GM13976 (cell line): ENCODE data around the gene SLC25A21.
"Not testable (repeated sequence)": the region's sequence is repeated elsewhere in the genome, so short reads cannot be mapped to it uniquely, and the experiment has no call there.

Experiments used
- DNase-seq: peaks from one replicate; pipeline ENCODE4 v3.0.0; 2012; ENCODE audit warnings: low spot score
- in situ Hi-C: fragments of 300-500 bp; cut with MboI; formaldehyde crosslinking; loops from one replicate; pipeline ENCODE4 v1.12.0; 2022; ENCODE audit warnings: low sequenced_read_pairs, mixed read lengths, inconsistent platforms; ENCODE audit not compliant: unreplicated experiment
- TF ChIP-seq, protein P1 (sequence below): IDR thresholded peaks from 2 replicates; pipeline ENCODE4 v1.5.1; 2012; ENCODE audit warnings: borderline replicate concordance, mild to moderate bottlenecking; ENCODE audit not compliant: insufficient read depth; ENCODE audit errors: extremely low read depth, missing control alignments, control extremely low read depth

Gene SLC25A21

DNA sequence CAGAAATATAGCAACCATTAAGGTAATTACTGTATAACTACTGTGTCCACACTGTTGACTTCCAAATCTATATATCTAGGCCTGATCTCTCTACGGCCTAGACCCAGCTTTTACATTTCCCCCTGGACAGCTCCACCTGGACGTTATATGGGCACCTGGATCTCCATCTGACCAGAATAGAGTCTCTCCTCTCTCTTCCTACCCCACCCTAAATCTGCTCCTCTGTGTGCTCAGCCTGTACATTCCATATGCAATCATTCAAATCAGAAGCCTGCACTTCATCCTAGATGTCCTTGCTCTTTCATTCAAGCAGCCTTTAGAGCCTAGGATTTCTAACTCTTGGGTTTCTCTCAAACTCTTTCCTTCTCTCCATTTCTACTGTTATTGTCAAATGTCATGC is 255.7 kb downstream of the SLC25A21 start:
- in situ Hi-C loops: no loop called here
- no peak for DNase-seq
- TF ChIP-seq, protein P1, sequence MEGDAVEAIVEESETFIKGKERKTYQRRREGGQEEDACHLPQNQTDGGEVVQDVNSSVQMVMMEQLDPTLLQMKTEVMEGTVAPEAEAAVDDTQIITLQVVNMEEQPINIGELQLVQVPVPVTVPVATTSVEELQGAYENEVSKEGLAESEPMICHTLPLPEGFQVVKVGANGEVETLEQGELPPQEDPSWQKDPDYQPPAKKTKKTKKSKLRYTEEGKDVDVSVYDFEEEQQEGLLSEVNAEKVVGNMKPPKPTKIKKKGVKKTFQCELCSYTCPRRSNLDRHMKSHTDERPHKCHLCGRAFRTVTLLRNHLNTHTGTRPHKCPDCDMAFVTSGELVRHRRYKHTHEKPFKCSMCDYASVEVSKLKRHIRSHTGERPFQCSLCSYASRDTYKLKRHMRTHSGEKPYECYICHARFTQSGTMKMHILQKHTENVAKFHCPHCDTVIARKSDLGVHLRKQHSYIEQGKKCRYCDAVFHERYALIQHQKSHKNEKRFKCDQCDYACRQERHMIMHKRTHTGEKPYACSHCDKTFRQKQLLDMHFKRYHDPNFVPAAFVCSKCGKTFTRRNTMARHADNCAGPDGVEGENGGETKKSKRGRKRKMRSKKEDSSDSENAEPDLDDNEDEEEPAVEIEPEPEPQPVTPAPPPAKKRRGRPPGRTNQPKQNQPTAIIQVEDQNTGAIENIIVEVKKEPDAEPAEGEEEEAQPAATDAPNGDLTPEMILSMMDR: no peak

DNA sequence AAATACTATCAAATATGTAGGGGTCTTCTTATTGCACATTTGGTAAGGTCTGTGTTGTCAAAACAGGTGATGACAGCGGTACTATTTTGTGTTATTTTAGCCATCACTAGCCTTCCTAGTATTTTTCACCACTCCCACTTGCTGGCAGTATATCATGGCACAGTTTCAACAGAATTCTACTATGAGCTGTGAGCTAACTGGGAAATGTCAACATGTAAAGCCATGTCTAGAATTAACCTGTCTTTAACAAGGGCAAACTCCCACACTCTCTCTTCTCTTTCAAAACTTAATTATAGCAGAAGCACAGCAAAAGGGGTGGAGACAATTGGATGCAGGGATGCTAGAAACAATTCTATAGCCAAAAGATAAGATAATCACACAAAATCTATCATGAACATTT is 257.3 kb downstream of the SLC25A21 start:
- TF ChIP-seq, protein P1: no peak
- in situ Hi-C loops: no loop called here
- no peak for DNase-seq

DNA sequence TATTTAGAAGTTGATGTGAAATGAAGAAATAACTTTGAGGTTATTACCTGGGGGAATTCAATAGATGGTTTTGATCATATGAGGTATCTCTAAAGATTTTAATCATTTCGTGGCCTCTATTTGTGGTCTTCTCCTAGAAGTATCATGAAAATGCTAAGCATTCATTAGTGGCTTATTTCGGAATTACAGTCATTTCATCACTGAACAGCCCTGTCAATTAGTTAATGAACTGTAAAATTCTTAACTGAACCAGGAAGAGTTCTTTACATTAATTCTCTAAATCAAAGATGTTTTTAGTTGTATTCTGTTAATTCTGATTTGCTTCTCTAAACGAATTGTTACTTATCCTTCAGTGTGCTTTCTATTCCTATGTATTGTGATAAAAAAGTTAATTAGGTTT is 261.8 kb downstream of the SLC25A21 start:
- DNase-seq: no peak
- TF ChIP-seq, protein P1: no peak
- in situ Hi-C loops: no loop called here

DNA sequence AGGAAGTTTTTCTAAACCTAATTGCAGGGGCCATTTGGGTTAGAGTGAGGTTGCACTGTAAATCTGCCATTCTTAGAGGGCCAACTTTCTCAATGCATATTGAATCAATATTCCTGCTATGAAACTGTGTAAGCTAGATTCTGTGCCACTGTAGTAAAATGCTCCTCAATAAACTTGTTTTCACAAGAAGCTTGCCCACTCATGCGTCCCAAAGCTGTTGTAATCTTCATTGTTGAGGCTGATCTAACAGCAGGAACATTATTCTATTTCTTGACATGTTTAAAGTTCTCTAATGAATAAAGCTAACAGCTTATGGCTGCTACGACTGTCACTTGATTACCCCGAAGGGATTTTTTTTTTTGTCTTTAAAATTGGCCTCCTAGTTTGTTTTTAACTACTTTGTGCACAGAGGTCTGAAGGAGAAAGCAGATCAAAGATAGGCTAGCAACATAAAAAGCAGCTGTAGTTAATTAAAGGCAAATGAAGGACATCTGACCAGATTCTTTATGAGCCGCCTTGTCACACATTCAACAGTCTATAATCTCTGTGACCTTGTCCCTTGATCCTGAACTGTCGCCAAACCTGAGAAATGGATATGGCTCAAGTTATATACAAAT is 267.0 kb downstream of the SLC25A21 start:
- in situ Hi-C loops: no loop called here
- TF ChIP-seq, protein P1: no peak
- no peak for DNase-seq

DNA sequence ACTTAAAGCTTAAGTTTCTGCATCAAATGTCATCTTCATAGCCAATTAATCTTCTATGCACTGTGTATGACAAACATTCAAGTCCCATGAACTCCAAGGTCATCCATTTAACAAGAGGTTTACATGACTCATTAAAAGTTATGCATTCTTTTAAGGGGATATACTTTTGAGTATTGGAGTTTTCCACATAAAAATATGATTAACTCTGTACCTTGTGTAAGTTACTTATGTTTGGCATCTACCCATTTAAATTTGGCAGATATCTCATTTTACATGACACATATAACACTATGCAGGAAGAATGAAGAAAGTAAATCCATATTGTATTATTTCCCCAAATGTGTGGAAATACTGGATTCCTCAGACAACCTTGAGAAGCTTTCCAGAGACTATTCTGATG is 270.5 kb downstream of the SLC25A21 start:
- no peak for DNase-seq
- in situ Hi-C loops: no loop called here
- TF ChIP-seq, protein P1: no peak

DNA sequence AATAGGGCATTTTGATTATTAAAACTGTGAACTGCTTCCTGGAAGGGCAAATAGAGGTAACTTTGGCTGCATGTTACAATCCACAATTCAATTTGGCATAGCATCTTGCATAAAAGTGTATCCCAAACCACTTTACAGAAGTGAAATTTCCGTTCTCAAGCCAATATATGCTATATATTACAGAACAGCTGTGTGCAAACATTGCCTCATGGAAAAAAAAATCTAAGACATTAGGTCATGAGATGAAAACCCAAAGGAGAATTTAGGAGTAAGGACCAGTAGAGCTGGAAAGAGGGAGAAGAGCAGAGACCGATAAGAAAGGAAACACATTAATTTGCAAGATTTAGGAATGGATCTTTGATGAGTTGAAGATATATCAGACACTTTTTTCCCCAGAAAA is 271.6 kb downstream of the SLC25A21 start:
- no peak for DNase-seq
- TF ChIP-seq, protein P1: no peak
- in situ Hi-C loops: no loop called here

DNA sequence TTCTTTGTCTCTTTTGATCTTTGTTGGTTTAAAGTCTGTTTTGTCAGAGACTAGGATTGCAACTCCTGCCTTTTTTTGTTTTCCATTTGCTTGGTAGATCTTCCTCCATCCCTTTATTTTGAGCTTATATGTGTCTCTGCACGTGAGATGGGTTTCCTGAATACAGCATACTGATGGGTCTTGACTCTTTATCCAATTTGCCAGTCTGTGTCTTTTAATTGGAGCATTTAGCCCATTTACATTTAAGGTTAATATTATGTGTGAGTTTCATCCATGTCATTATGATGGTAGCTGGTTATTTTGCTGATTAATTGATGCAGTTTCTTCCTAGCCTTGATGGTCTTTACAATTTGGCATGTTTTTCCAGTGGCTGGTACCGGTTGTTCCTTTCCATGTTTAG is 276.1 kb downstream of the SLC25A21 start:
- DNase-seq, in situ Hi-C loops: not testable (repeated sequence)

DNA sequence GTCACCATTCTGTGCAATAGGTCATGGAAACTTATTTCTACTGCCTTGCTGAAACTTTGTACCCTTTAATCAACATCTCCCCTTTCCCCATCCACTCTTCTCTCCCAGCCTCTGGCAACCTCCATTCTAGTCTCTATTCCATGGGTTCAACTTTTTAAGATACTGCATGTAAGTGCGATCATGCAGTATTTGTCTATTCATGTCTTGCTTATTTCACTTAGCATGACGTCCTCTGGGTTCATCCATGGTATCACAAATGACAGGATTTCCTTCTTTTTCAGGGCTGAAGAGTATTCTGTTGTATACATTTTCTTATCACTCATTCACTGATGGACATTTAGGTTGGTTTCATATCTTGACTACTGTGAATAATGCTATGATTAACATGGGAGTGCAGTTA is 288.4 kb downstream of the SLC25A21 start:
- in situ Hi-C loops: no loop called here

More for the DNA sequence above, 288.4 kb downstream of the SLC25A21 start:
- TF ChIP-seq, protein P1: no peak
- no peak for DNase-seq
